HepG2 (cell line): ENCODE results near the gene RAE1. TPM values are rescaled to one million over a fixed set of nuclear protein-coding genes. Genes with fewer than 3 reads are reported as not detected.

Experiments
- DMTF1 ChIP-seq: sonication (generic); formaldehyde crosslinking; IDR thresholded peaks from 2 replicates; pipeline ENCODE4 v1.4.0; 2020; ENCODE audit warnings: mild to moderate bottlenecking, missing genetic modification reagents
- IKZF5 ChIP-seq: IDR thresholded peaks from 2 replicates; pipeline ENCODE4 v1.6.1; 2018; ENCODE audit warnings: missing genetic modification reagents, mild to moderate bottlenecking, missing compliant biosample characterization
- MZF1 ChIP-seq: sonication (generic); formaldehyde crosslinking; IDR thresholded peaks from 2 replicates; pipeline ENCODE4 v1.8.1; 2023; ENCODE audit warnings: mild to moderate bottlenecking, missing genetic modification reagents, borderline replicate concordance
- NONO ChIP-seq, 2 experiments: fragments of 450-650 bp in 1 of 2; sonication (generic) in 1 of 2; formaldehyde crosslinking in 1 of 2; IDR thresholded peaks in 1 of 2; conservative IDR thresholded peaks in 1 of 2; 2 replicates each; pipeline versions ENCODE4 v1.6.1 to v1.8.0; 2017 to 2022; ENCODE audit warnings: mild to moderate bottlenecking in 1 of 2, missing genetic modification reagents in 1 of 2, moderate library complexity in 1 of 2
- POGZ ChIP-seq: sonication (generic); formaldehyde crosslinking; IDR thresholded peaks from 2 replicates; pipeline ENCODE4 v1.4.0; 2020; ENCODE audit warnings: mild to moderate bottlenecking, missing genetic modification reagents
- SIX1 ChIP-seq: sonication (generic); formaldehyde crosslinking; IDR thresholded peaks from 2 replicates; pipeline ENCODE4 v1.4.0; 2020; ENCODE audit warnings: missing genetic modification reagents, borderline replicate concordance
- SRSF4 ChIP-seq: fragments of 200-400 bp; formaldehyde crosslinking; IDR thresholded peaks from one replicate; pipeline ENCODE4 v1.6.1; 2018; ENCODE audit warnings: mild to moderate bottlenecking, low read depth, low read length, moderate library complexity; ENCODE audit not compliant: poor library complexity, severe bottlenecking
- STAT6 ChIP-seq: sonication (generic); formaldehyde crosslinking; IDR thresholded peaks from 2 replicates; pipeline ENCODE4 v1.4.0; 2020; ENCODE audit warnings: missing genetic modification reagents, mild to moderate bottlenecking, borderline replicate concordance
- TARDBP ChIP-seq: sonication (generic); formaldehyde crosslinking; IDR thresholded peaks from 2 replicates; pipeline ENCODE4 v1.8.0; 2022; ENCODE audit warnings: mild to moderate bottlenecking, missing genetic modification reagents
- TFAP4 ChIP-seq: sonication (generic); IDR thresholded peaks from 2 replicates; pipeline ENCODE4 v1.6.1; 2016; ENCODE audit warnings: low read depth, borderline replicate concordance
- ZNF121 ChIP-seq: sonication (generic); formaldehyde crosslinking; IDR thresholded peaks from 2 replicates; pipeline ENCODE4 v1.5.0; 2020; ENCODE audit warnings: mild to moderate bottlenecking, missing genetic modification reagents
- ZNF180 ChIP-seq: sonication (generic); formaldehyde crosslinking; IDR thresholded peaks from 2 replicates; pipeline ENCODE4 v1.4.0; 2020; ENCODE audit warnings: low read depth, missing genetic modification reagents, borderline replicate concordance
- ZNF230 ChIP-seq: sonication (generic); formaldehyde crosslinking; IDR thresholded peaks from 2 replicates; pipeline ENCODE4 v1.4.0; 2020; ENCODE audit warnings: mild to moderate bottlenecking, missing genetic modification reagents
- ZNF234 ChIP-seq: sonication (generic); formaldehyde crosslinking; conservative IDR thresholded peaks from 2 replicates; pipeline ENCODE4 v1.5.1; 2020; ENCODE audit warnings: mild to moderate bottlenecking, missing genetic modification reagents
- ZNF235 ChIP-seq: sonication (generic); formaldehyde crosslinking; IDR thresholded peaks from 2 replicates; pipeline ENCODE4 v1.8.1; 2023; ENCODE audit warnings: mild to moderate bottlenecking, missing genetic modification reagents, borderline replicate concordance
- ZNF354B ChIP-seq: sonication (generic); formaldehyde crosslinking; IDR thresholded peaks from 2 replicates; pipeline ENCODE4 v1.8.0; 2022; ENCODE audit warnings: mild to moderate bottlenecking, missing genetic modification reagents
- ZNF451 ChIP-seq: sonication (generic); formaldehyde crosslinking; IDR thresholded peaks from 2 replicates; pipeline ENCODE4 v1.5.0; 2020; ENCODE audit warnings: mild to moderate bottlenecking, missing genetic modification reagents
- ZNF510 ChIP-seq: sonication (generic); formaldehyde crosslinking; IDR thresholded peaks from 2 replicates; pipeline ENCODE4 v1.4.0; 2020; ENCODE audit warnings: low read depth, mild to moderate bottlenecking, missing genetic modification reagents
- ZSCAN21 ChIP-seq: sonication (generic); formaldehyde crosslinking; IDR thresholded peaks from 2 replicates; pipeline ENCODE4 v1.8.0; 2022; ENCODE audit warnings: mild to moderate bottlenecking, missing genetic modification reagents, moderate library complexity, borderline replicate concordance
- polyA plus RNA-seq, 8 experiments: library from polyadenylated mRNA; depleted of rRNA in 3 of 8; stranded (reverse) in 7 of 8; unstranded in 1 of 8; fragments of >200 nt; fragmentation: Illumina TruSeq in 4 of 8; extraction: Trizol in 4 of 8; gene quantifications; 2 replicates each; pipeline versions ENCODE4 v1.2.1 to v1.2.3, GENCODE V29; 2011 to 2016; ENCODE audit warnings: low read depth in 4 of 8, missing spikeins in 1 of 8, mixed read lengths in 1 of 8; ENCODE audit not compliant: insufficient read depth in 1 of 8
- total RNA-seq, 5 experiments: library from RNA; depleted of rRNA; stranded (reverse); fragments of >200 nt; fragmentation: Illumina TruSeq; extraction: Trizol; gene quantifications; 2 replicates each; pipeline ENCODE4 v1.2.3, GENCODE V29; 2016; ENCODE audit warnings: low read depth in 1 of 5
- TF ChIP-seq, protein P1 (sequence below): sonication (generic); formaldehyde crosslinking; IDR thresholded peaks from 2 replicates; pipeline ENCODE4 v1.5.0; 2020; ENCODE audit warnings: mild to moderate bottlenecking, missing genetic modification reagents

Gene RAE1
- total and polyA plus RNA-seq, 2 of the 13 experiments (the other 11 are each of a cell fraction or from before 2014, with no cell fraction given), result 36.1 to 72.9 TPM

DNA sequence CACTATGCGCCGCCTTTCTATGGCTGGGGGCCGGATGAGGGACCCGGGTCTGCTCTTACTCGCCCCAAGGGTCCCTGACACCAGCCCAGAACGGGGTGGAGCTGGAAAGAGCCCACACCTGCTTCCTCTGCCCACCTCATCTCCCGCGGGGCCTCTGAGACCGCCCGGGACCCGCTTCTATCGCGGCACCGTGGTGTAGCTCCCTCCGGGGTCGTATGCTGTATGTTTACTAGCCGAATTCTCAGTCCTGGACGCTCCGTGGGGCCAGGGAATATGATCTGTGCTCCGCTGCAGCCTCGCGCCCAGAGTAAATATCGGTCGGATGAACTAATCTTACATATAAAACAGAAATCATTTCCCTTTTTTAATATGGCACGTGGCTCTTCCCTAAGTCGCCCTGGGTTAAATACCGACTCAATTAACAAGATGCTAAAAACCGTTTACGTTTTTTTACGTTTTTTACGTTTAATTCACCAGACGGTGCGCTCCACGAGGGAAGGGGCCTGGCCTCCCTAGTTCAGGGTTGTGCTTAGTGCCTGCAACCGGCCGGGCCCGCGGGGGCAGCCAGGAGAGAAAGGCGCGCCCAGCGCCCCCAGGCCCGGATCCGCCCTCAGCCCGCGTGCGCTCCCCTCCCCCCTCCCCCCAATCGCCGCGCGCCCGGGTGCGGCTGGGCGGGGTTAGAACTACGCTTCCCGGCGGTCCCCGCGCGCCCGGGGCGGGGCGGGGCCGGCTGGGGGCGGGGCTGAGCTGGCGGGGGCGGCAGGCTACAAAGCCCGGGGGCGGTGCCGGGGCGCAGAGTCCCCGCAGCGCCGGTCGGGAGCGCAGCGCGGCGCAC lies 39.8 kb downstream of the RAE1 start, which contains the start of gene RBM38 (continued):
- TF ChIP-seq DMTF1 (CRISPR knock-in tag) (no peak), TARDBP (no peak), ZNF180 (CRISPR knock-in tag) (no peak), ZNF121 (CRISPR knock-in tag) (no peak), SRSF4 (no peak), STAT6 (CRISPR knock-in tag) (no peak), ZNF354B (no peak), SIX1 (CRISPR knock-in tag) (no peak), ZNF451 (CRISPR knock-in tag) (no peak), ZSCAN21 (CRISPR knock-in tag) (no peak), ZNF234 (CRISPR knock-in tag) (0 out of 2 replicates have a peak, but pooled peaks have one; percentile 57), TFAP4 (no peak; the same call in 1 of the 2 replicates), ZNF235 (CRISPR knock-in tag) (peak; percentile 72; the same call in 1 of the 2 replicates), NONO (IDR thresholded peaks at IDR 0.05) (no peak), NONO (CRISPR knock-in tag; conservative IDR thresholded peaks at IDR 0.05) (no peak), ZNF230 (CRISPR knock-in tag) (no peak), POGZ (CRISPR knock-in tag) (no peak), MZF1 (CRISPR knock-in tag) (no peak), ZNF510 (no peak), IKZF5 (no peak)
- TF ChIP-seq, protein P1, sequence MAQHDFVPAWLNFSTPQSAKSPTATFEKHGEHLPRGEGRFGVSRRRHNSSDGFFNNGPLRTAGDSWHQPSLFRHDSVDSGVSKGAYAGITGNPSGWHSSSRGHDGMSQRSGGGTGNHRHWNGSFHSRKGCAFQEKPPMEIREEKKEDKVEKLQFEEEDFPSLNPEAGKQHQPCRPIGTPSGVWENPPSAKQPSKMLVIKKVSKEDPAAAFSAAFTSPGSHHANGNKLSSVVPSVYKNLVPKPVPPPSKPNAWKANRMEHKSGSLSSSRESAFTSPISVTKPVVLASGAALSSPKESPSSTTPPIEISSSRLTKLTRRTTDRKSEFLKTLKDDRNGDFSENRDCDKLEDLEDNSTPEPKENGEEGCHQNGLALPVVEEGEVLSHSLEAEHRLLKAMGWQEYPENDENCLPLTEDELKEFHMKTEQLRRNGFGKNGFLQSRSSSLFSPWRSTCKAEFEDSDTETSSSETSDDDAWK (CRISPR knock-in tag), result no peak
